KOPT-K1 (cell line): Measurements from ENCODE around the gene PDPK1.
A peak's percentile ranks its signal among the peaks of the same experiment; 100 is the strongest.
"Not testable (repeated sequence)": the region's sequence is repeated elsewhere in the genome, so short reads cannot be mapped to it uniquely, and the experiment has no call there.

Source experiments
- H3K27ac ChIP-seq: fragments of 200-600 bp; sonication (generic); 2 replicates; pipeline ENCODE4 v1.5.1; 2016; ENCODE audit warnings: antibody characterized with exemption, mild to moderate bottlenecking, low read depth, low read length; ENCODE audit not compliant: poor library complexity, severe bottlenecking
- H3K36me3 ChIP-seq: fragments of 200-600 bp; sonication (generic); 2 replicates; pipeline ENCODE4 v1.5.1; 2017; ENCODE audit warnings: antibody characterized with exemption, mild to moderate bottlenecking, low read length, moderate library complexity; ENCODE audit not compliant: insufficient read depth
- H3K9me3 ChIP-seq: fragments of 200-600 bp; sonication (generic); 2 replicates; pipeline ENCODE4 v1.5.1; 2017; ENCODE audit warnings: antibody characterized with exemption, low read length, mild to moderate bottlenecking; ENCODE audit not compliant: insufficient read depth, poor library complexity, severe bottlenecking

PDPK1 gene

DNA sequence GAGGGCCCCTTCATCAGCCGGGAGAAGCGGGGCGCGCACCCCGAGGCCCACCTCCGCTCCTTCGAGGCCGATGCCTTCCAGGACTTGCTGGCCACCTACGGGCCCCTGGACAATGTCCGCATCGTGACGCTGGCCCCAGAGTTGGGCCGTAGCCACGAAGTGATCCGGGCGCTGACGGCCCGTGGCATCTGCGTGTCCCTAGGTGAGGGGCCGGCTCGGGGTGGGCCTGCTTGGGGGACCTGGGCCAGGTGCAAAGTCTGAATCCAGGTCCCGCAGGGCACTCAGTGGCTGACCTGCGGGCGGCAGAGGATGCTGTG, 10.1 kb upstream of the PDPK1 start:
- Histone ChIP-seq H3K27ac (no peak overlapping the region), H3K36me3 (peaks cover 64% of the 10 kb centered on the region), H3K9me3 (no peaks in the 10 kb centered on the region)

DNA sequence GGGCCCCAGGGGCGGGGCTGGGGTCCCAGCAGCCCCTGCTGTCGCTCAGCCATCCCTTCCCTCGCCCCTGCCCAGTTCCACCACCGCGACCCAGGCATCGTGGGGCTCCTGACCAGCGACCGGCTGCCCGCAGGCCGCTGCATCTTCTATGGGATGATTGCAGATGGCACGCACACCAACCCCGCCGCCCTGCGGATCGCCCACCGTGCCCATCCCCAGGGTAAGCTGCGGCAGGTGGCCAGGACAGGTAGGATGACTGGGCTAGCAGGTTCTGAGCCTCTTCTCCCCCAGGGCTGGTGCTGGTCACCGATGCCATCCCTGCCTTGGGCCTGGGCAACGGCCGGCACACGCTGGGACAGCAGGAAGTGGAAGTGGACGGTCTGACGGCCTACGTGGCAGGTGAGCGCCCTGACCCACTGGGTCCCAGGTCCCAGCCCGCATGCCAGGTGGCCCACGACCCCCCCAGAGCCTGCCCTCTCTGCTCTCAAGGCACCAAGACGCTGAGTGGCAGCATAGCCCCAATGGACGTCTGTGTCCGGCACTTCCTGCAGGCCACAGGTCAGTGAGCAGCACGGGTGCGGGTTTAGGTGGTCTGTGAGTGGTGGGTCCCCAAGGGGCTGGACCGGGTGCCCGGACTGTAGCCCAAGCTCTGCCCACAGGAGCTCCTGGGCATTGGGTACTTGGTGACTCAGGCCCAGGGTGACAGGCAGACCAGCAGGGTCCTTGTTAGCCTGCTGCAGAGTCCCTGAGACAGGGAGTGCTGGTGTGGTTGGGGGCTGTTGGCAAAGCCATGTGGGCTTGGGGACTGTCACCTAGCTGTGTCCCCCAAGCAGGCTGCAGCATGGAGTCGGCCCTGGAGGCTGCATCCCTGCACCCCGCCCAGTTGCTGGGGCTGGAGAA, 9.4 kb upstream of the PDPK1 start:
- Histone ChIP-seq H3K27ac (no peak overlapping the region), H3K36me3 (peaks cover 60% of the 10 kb centered on the region), H3K9me3 (no peaks in the 10 kb centered on the region)

DNA sequence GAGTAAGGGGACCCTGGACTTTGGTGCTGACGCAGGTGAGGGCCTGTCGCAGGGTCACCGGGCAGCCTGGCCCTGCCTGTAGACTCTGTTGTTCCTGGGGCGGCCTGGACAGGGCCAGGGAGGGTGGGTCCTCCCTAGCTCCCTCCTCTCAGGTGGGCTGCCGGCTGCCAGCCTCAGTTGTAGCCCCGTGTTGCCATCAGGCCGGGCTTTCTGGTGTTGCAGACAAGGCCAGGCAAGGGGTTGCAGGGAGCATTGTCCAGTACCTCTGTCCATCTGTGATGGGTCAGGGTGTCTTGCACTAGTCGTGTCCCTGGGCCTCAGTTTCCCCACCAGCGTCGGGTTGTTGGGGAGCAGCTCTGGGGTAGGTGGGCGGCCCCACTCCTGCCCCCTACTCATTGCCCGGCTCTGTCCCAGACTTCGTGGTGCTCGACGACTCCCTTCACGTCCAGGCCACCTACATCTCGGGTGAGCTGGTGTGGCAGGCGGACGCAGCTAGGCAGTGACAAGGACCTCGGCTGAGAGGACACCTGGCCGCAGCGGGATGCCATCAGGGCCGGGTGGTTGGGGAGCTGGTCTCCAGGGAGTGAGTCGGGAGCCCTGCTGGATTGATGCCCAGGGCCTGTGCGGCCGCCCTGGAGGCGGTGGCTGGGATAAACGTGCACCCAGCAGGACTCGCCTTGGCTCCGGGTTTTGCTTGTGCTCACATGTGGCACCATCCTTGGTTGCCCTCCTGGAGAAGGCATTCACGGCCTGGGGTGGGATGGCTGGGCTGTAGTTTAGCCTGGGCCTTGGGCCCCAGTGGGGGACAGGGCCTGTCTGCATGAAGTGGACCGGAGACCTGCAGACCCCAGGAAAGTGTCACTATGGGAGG, 8.5 kb upstream of the PDPK1 start:
- peaks cover 51% of the 10 kb centered on the region for H3K36me3 ChIP-seq
- no peaks in the 10 kb centered on the region for H3K9me3 ChIP-seq
- no peak overlapping the region for H3K27ac ChIP-seq

DNA sequence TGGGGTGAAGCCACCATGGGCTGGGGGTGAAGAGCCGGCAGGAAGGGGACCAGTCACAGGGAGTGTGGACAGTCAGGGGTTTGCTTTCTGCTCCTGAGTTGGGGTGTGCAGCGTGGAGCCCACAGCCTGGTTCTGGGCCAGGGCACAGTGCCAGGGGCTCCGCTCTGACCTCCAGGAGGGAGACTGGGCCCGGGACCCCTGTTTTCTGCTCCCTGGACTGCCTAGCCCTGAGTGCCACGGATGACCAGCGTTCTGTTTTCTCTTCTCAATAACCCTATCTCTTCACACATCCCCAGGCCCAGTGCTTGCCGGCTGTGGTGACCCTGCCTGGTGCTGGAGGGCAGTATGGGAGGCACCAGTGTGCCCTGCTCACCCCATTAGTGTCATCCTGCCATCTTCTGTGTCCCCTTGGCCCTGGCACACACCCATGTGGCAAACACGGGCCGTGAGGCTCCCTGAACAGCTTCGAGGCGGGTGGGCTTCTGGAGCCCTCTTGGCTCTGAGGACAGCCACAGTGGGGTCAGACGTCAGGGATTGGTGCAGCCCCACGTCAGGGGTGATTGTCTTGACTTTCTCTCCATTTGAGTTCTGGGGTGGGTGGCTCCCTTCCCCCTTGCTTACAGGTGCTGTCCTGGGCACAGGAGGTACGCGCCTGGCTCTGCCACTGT, 7.7 kb upstream of the PDPK1 start:
- Histone ChIP-seq H3K9me3 (no peaks in the 10 kb centered on the region), H3K27ac (no peak overlapping the region), H3K36me3 (peaks cover 43% of the 10 kb centered on the region)

DNA sequence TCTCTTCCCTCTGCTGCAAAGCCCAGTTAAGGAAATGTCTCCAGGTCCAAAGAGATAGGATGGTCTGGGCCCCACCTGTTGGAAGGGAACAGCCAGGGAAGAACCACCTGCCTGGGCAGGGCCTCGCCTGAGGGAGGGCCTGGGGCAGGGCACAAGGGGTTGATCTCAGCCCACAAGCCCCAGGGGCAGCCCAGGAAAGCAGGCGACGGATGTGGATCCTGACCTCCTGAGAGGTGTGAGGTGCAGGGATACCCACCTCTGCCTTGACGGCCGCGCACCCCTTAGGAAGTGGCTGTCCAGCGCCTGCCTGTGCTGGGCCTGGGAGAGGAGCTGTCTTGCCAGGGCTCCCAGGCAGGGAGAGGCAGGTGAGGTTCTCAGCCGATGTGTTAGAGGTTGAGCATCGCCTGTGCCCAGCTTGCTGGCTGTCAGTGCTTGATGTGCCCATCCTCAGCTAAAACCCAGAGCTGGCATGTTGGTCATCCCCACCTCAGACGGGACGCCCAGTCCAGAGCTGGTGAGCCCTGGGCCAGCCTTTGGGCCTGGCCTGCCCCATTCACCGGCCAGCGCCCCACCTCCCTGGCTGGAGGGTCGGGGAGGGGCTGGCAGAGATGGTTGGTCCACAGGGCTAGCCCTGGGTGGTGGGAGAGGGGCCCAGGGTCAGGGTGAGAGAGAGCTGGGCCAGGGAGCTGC, 7.0 kb upstream of the PDPK1 start:
- Histone ChIP-seq H3K9me3 (no peaks in the 10 kb centered on the region), H3K27ac (no peak overlapping the region), H3K36me3 (peaks cover 40% of the 10 kb centered on the region)

DNA sequence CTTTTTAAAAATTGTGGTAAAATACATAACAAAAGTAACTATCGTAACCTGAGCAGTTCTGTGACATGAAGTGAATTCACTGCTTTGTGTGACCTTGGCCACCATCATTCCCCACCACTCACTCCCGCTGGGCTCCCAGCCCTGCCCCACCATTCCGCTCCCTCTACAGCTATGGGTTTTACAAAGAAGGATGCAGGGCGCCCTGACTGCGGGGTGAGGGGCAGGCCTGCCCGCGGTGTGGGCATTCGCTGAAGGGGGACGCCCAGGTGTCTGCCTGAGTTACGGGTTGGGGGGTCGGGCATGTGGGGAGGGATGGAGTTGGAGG, 6.5 kb upstream of the PDPK1 start, which contains the start of gene CEMP1:
Gene CEMP1 (minus strand): TSS at position 38 of the 325 bp plus-strand sequence. CDS start 335 bp downstream, outside the sequence.
- H3K27ac ChIP-seq, result peak within 1 kb of the TSS; percentile 32
- H3K9me3 ChIP-seq, result no peaks in the 10 kb centered on the region
- peaks cover 34% of the 10 kb centered on the region for H3K36me3 ChIP-seq

DNA sequence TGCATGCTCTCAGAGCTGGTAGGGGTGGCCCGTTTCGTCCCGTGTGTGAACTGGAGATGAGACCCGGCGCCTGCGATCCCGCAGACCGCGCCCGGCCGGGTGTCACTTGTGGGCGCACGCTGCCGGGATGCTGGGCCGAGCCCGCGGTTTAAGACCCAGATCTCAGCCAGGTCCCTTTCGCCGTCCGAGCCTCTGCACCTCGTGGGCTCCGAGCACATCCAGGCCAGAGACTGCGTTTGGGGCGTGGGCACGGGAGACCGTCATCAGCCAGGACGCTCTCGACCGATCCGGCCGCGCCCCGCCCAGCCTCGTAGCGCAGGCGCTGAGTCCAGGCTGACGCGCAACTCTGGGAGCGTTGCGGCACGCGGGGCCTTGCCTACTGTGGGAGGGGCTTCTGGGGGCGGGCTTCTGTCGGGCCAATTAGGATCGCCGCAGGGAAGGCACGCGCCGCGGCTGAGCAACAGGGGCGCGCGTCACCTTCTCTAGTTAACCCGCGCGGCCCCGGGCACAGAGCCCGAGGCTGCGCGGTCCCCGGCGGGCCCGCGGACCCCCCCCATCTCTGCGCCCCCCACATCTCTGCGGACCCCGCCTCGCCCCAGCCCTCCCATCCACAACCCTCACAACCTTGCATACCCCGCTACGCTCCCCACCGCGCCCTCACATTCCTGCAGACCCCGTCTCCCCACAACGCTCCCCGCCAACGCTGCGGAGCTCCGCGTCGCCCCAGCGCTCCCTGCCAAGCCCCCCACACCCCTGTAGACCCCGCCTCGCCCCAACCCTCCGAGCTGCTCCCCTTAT, 5.9 kb upstream of the PDPK1 start:
- Histone ChIP-seq H3K36me3 (peaks cover 30% of the 10 kb centered on the region), H3K9me3 (no peaks in the 10 kb centered on the region), H3K27ac (peak overlapping the region; percentile 32)

DNA sequence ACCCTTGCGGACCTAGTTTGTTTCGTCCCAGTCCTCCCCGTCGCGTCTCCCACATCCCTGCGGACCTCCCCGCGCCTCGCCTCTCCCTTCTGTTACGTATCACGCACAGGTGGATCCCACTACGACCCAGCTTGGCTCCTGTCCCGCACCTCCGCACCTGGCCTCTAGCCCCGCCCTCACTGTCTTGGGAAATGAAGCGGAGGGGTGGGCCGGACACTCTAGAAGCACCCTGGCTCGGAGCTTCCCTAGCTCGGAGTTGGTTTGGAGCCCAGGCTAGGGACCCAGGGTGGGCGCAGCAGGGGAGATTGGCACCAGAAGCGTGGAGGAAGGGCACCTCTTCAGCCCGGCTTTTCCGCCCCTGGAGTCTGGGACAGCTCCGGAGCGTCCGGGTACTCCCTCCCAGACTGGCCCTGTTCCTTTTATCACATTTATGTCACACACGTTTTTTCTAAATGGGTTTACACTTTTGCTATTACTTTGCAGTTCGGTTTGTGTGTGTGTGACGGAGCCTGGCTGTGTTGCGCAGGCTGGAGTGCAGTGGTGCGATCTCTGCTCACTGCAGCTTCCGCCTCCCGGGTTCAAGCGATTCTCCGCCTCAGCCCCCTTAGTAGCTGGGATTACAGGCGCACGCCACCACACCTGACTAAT, 5.2 kb upstream of the PDPK1 start:
- Histone ChIP-seq H3K36me3 (peaks cover 23% of the 10 kb centered on the region), H3K27ac (peak overlapping the region; percentile 32), H3K9me3 (no peaks in the 10 kb centered on the region)

DNA sequence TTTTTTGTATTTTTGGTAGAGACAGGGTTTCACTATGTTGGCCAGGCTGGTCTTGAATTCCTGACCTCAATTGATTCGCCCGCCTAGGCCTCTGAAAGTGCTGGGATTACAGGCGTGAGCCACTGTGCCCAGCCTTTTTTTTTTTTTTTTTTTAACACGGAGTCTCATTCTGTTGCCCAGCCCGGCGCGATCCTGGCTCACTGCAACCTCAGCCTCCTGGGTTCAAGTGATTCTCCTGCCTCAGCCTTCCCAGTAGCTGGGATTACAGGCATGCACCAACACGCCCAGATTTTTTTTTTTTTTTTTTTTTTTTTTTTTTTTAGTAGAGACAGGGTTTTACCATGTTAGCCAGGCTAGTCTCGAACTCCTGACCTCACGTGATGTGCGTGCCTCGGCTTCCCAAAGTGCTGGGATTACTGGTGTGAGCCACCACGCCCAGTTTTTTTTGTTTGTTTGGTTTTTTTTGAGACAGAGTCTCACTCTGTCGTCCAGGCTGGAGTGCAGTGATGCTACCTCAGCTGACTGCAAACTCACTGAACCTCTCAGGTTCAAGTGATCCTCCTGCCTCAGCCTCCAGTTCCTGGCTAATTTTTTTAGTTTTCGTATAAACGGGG, 4.6 kb upstream of the PDPK1 start:
- peaks cover 16% of the 10 kb centered on the region for H3K36me3 ChIP-seq
- H3K27ac ChIP-seq, result not testable (repeated sequence)

DNA sequence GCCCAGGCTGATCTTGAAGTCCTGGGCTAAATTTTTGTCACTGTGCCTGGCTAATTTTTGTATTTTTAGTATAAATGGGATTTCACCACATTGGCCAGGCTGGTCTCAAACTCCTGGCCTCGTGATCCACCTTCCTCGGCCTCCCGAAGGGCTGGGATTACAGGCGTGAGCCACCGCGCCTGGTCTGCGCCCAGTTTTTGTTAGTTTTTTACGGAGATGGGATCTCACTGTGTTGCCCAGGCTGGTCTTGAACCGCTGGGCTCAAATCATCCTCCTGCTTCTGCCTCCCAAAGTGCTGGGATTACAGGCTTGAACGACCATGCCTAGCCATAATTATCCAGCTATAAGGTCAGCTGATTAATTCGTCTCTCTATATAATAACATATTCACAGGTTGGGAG, 3.9 kb upstream of the PDPK1 start:
- H3K27ac ChIP-seq, result no peak overlapping the region
- H3K36me3 ChIP-seq, result peaks cover 10% of the 10 kb centered on the region
- no peaks in the 10 kb centered on the region for H3K9me3 ChIP-seq

More for the DNA sequence above, 4.6 kb upstream of the PDPK1 start:
- not testable (repeated sequence) for H3K9me3 ChIP-seq

DNA sequence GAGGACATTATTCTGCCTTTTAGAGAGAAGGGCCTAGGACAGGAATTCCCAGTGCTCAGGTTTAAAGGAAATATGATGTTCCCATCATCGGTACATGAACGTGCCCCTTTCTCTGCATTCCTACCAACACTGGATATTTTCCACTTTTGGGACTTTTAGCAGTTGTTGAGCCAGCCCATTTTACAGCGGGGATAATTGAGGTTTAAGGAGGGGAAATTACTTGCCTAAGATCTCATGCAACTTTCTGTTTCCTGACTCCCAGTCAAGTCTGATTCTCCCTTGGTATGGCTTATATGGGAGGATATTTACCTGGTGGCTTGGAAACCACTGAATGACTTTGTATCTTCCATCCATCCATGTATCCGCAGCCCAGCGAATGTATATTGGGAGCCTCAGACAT, 3.5 kb upstream of the PDPK1 start:
- not testable (repeated sequence) for H3K9me3 ChIP-seq, H3K27ac ChIP-seq, H3K36me3 ChIP-seq

DNA sequence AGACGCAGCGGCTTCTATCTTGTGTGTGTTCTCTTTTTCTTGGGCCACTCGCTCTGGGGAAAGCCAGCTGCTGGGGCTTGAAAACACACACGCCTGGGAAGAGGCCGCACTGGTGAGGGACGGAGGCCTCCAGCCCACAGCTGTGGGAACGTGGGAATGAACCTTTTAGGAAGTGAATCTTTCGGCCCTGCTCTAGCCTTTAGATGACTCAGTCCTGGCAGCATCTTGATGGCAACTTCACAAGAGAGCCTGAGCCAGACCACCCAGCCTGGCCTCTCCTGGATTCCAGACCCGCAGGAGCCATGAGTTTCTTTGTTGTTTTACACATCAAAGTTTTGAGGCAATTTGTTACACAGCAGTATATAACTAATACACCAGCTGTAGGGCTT, 2.2 kb upstream of the PDPK1 start:
- Histone ChIP-seq H3K27ac (no peak overlapping the region), H3K9me3 (no peaks in the 10 kb centered on the region)

DNA sequence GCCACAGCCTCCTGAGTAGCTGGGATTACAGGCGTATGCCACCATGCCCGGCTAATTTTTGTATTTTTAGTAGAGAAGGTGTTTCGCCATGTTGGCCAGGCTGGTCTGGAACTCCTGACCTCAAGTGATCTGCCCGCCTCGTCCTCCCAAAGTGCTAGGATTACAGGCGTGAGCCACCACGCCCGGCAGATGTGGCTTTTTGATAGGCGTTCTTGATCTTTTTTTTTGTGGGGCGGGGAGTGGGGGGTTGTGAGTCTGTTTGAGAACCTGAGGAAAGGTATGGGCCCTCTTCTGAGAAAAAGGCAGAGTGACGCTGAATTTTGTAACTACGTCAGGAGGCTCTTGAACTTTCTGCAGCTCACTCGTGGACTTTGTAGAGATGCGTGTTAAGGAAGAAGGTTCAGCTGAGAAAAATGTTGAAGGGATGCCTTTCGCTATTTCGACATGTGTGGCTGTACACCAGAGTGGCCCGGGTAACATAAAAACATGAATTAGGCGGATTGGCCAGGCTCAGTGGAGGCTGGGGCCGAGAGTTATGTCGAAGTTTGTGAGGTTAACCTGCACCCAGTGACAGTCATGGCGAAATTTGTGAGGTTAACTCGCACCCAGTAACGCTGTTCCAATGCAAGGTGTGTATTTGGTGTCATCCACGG, 1.5 kb downstream of the PDPK1 start:
- H3K36me3 ChIP-seq, H3K9me3 ChIP-seq, H3K27ac ChIP-seq: not testable (repeated sequence)

More for the DNA sequence above, 2.2 kb upstream of the PDPK1 start:
- H3K36me3 ChIP-seq, result no peaks in the 10 kb centered on the region
